DND-41 (cell line): Measurements from ENCODE around the gene LAMB4.

Experiments
- ATAC-seq: fragments of 200-7000 bp; cut with Tn5 transposase; 3 replicates; pipeline ENCODE4 v1.9.1; 2021; ENCODE audit warnings: low read depth; ENCODE audit not compliant: insufficient read depth
- DNase-seq: peaks from one replicate; pipeline ENCODE4 v3.0.0-alpha.2; 2020
- H2AFZ ChIP-seq: 2 replicates; pipeline ENCODE4 v1.6.0; 2012; ENCODE audit warnings: low read depth, low read length
- H3K27ac ChIP-seq: 2 replicates; pipeline ENCODE4 v1.5.1; 2012; ENCODE audit warnings: low read length, inconsistent platforms
- H3K27me3 ChIP-seq: fragments of 200-600 bp; sonication (generic); 2 replicates; pipeline ENCODE4 v1.6.0; 2012; ENCODE audit warnings: low read length, mild to moderate bottlenecking, inconsistent platforms; ENCODE audit not compliant: insufficient read depth, poor library complexity
- H3K36me3 ChIP-seq: 2 replicates; pipeline ENCODE4 v1.5.1; 2012; ENCODE audit warnings: low read length, inconsistent platforms; ENCODE audit not compliant: insufficient read depth
- H3K4me1 ChIP-seq: 2 replicates; pipeline ENCODE4 v1.5.1; 2012; ENCODE audit warnings: mild to moderate bottlenecking, low read length; ENCODE audit not compliant: insufficient read depth
- H3K4me2 ChIP-seq: 2 replicates; pipeline ENCODE4 v1.6.0; 2012; ENCODE audit warnings: mild to moderate bottlenecking, moderate library complexity, low read length, inconsistent platforms; ENCODE audit not compliant: insufficient read depth
- H3K4me3 ChIP-seq, 2 experiments: fragments of 200-600 bp in 1 of 2; shearing (Covaris generic) in 1 of 2; 2 replicates each; pipeline ENCODE4 v1.5.1; 2012 to 2016; ENCODE audit warnings: inconsistent platforms in 2 of 2, low read length in 2 of 2, mild to moderate bottlenecking in 2 of 2, low read depth in 1 of 2, moderate library complexity in 1 of 2
- H3K79me2 ChIP-seq: 2 replicates; pipeline ENCODE4 v1.6.0; 2012; ENCODE audit warnings: low read length, inconsistent platforms; ENCODE audit not compliant: insufficient read depth
- H3K9ac ChIP-seq: 2 replicates; pipeline ENCODE4 v1.6.0; 2012; ENCODE audit warnings: low read depth, mild to moderate bottlenecking, inconsistent platforms, low read length, moderate library complexity
- H3K9me3 ChIP-seq: 2 replicates; pipeline ENCODE4 v1.5.1; 2012; ENCODE audit warnings: low read length, moderate library complexity, mild to moderate bottlenecking, inconsistent platforms; ENCODE audit not compliant: insufficient read depth, severe bottlenecking
- H4K20me1 ChIP-seq: 2 replicates; pipeline ENCODE4 v1.6.0; 2012; ENCODE audit warnings: low read length; ENCODE audit not compliant: insufficient read depth
- CTCF ChIP-seq: IDR thresholded peaks from 2 replicates; pipeline ENCODE4 v1.5.1; 2012; ENCODE audit warnings: borderline replicate concordance, low read length, moderate library complexity, mild to moderate bottlenecking; ENCODE audit not compliant: poor library complexity, severe bottlenecking; ENCODE audit errors: extremely low read depth
- EZH2 ChIP-seq: IDR thresholded peaks from 3 replicates; pipeline ENCODE4 v1.6.1; 2012; ENCODE audit warnings: borderline replicate concordance, low read depth, mild to moderate bottlenecking, moderate library complexity, low read length, inconsistent platforms; ENCODE audit not compliant: severe bottlenecking

Gene LAMB4

GRCh38 chr7:108073305-108074070, 56.7 kb downstream of the LAMB4 start:
- Histone ChIP-seq H3K4me2 (no peak overlapping the region), H3K27ac (no peak overlapping the region), H3K4me1 (no peaks in the 10 kb centered on the region), H3K9ac (no peak overlapping the region), H2AFZ (no peak overlapping the region), H3K79me2 (no peaks in the 10 kb centered on the region), H3K36me3 (no peaks in the 10 kb centered on the region), H3K4me3 (no peak overlapping the region), H3K27me3 (peaks cover 2% of the 10 kb centered on the region), H3K9me3 (no peaks in the 10 kb centered on the region), H4K20me1 (no peaks in the 10 kb centered on the region)
- DNase-seq, result no peak
- TF ChIP-seq CTCF (no peak), EZH2 (no peak)
- ATAC-seq, result no peak

GRCh38 chr7:108072739-108073138, 57.4 kb downstream of the LAMB4 start:
- H3K27ac ChIP-seq, result no peak overlapping the region
- H3K4me2 ChIP-seq, result no peak overlapping the region
- no peak overlapping the region for H3K9ac ChIP-seq
- no peaks in the 10 kb centered on the region for H4K20me1 ChIP-seq
- no peak overlapping the region for H3K4me3 ChIP-seq
- no peak overlapping the region for H2AFZ ChIP-seq
- H3K79me2 ChIP-seq, result no peaks in the 10 kb centered on the region
- no peaks in the 10 kb centered on the region for H3K36me3 ChIP-seq
- DNase-seq (no peak), ATAC-seq (no peak)
- TF ChIP-seq CTCF (no peak), EZH2 (no peak)
- peaks cover 2% of the 10 kb centered on the region for H3K27me3 ChIP-seq
- no peaks in the 10 kb centered on the region for H3K9me3 ChIP-seq
- H3K4me1 ChIP-seq, result no peaks in the 10 kb centered on the region

- H3K4me1 ChIP-seq, result no peaks in the 10 kb centered on the region
- ATAC-seq, result no peak
- no peak for DNase-seq
Measured at GRCh38 chr7:108072116-108072515, 58.0 kb downstream of the LAMB4 start.

More at GRCh38 chr7:108072116-108072515, 58.0 kb downstream of the LAMB4 start:
- no peaks in the 10 kb centered on the region for H4K20me1 ChIP-seq
- no peaks in the 10 kb centered on the region for H3K36me3 ChIP-seq
- H3K9me3 ChIP-seq, result no peaks in the 10 kb centered on the region
- H3K4me3 ChIP-seq, result no peak overlapping the region
- no peak overlapping the region for H3K4me2 ChIP-seq
- peaks cover 7% of the 10 kb centered on the region for H3K27me3 ChIP-seq
- H2AFZ ChIP-seq, result no peak overlapping the region
- no peak for TF ChIP-seq EZH2
- TF ChIP-seq CTCF, result no peak
- H3K9ac ChIP-seq, result no peak overlapping the region
- no peaks in the 10 kb centered on the region for H3K79me2 ChIP-seq
- no peak overlapping the region for H3K27ac ChIP-seq
